Cerebellar nuclear complex (tissue), 1 donor: ENCODE results near the gene SAMD4B.
"Not testable (repeated sequence)": the region's sequence is repeated elsewhere in the genome, so short reads cannot be mapped to it uniquely, and the experiment has no call there.

Experiments used
- DNase-seq, 2 experiments: peaks; one replicate each; lab custom pipeline; 2025; lab: John Stamatoyannopoulos, UW

The SAMD4B gene

DNA sequence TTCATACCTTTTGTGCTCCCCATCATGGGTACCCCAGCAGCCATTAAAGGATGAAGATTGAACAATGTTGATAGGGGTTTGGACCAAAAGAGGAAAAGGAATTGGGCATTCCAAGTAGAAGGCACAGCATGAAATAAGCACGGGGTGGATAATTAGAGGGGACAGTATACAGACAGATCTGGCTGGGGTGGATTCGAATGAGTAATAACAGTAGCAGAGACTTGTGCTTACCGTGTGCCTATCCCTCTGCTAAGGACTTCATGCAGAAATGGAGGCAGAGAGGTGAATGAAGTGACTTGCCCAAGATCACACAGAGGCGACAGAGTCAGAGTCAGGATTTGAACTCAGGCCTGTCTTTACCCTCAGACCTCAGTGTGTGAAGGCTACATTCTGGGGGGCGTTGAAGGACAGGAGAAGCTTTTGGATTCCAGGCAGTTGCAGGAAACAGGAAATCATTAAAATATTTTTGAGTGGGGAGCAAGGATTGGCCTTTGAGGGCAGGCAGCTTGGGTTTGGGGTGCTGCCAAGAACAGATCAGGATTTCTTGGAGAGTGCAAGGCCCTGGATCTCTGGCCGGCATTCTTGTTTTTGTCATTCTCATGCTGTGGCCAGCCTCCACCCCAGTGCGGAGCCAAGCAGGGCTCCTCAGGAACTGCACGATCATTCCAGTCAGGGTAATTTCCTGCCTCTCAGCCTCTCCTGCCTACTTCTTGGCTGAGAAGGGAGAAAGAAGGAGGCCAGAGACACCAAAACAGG lies 30.0 kb downstream of the SAMD4B start:
- no peak for DNase-seq

DNA sequence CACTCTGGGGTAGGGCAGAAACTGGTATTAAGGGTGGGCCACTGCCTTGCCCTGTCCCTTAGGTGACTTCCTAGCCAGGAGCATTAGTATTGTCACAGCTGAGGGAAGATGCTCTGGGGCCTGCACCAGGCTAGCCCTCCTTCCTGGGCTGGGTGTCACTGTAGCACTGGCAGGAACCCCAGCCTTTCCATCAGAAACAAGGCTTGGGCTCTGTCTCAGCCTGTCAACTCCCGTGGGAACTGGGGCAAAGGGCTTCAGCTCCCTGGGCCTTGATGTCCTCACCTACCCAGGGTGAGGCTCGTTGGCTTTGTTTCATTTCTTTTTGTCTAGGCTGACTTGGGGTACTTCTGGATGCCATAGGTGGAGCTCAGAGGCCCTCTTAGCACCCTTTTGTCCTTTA lies 30.7 kb downstream of the SAMD4B start:
- DNase-seq, result no peak

DNA sequence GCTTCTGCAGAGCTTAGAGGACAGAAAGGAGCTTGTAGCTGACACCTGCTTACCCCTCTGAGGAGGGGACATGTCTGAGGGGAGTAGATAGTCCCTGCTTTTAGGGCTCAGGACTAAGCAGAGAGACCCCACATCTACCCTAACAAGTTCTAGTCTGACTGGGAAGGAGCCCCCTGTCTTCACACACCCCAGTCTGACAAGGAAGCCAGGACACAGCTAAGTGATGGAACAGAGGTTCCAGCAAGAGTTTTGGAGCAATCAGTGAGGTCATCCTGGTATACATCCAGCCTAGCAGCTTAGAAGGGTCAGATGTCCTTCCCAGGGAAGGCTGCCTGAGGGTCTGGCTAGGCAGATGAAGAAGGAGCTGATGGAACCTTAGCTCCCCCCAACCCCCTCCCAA lies 33.7 kb downstream of the SAMD4B start:
- no peak for DNase-seq

DNA sequence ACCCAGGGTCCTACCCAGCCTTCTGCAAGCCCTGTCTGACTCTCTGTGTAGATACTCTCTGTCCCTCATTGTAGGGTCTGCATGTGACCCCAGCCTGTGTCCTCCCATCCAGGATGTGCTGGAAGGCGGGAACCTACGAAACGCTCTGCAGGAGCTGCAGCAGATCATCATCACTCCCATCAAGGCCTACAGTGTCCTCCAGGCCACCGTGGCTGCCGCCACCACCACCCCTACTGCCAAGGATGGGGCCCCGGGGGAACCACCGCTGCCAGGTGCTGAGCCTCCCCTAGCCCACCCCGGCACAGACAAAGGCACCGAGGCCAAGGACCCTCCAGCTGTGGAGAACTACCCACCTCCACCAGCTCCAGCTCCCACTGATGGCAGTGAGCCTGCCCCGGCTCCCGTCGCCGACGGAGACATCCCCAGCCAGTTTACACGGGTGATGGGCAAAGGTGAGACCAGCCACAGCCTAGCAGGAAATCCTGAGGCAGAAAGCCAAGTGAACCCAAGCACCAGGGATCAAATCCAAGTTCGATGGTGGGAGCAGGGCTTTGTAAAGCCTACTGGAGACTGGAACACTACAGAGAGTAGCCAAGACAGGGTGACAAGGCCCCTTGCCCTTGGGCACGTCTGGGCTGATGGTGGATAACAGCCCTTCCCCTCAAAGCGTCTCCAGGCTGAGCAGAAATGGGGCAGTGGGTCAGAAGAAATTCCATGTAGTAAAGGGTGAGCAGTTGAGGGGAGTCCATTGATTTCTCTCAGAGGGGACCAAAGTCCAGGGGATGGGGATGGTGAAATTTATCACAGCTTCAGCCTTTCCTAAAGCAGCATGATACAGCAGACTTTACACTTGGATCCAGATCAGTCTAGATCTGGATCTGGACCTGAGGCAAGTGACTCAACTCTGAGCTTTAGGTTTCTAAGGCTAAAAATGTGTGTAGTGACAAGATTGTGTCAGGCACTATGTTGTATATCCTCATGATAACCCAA lies 35.4 kb downstream of the SAMD4B start:
- DNase-seq, result no peak

DNA sequence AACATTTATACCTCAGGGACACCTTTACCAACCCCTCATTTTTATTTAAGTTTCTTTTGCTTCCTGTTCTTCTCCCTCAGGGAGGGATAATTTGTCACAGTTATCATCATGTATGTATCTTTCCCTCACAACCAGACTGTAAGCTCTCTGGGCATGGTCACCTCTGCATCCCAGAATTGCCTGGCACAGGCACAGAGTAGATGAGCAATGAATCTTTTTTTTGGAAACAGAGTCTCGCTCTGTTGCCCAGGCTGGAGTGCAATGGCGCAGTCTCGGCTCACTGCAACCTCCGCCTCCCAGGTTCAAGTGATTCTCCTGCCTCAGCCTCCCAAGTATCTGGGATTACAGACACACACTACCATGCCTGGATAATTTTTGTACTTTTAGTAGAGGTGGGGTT lies 37.1 kb downstream of the SAMD4B start:
- not testable (repeated sequence) for DNase-seq

DNA sequence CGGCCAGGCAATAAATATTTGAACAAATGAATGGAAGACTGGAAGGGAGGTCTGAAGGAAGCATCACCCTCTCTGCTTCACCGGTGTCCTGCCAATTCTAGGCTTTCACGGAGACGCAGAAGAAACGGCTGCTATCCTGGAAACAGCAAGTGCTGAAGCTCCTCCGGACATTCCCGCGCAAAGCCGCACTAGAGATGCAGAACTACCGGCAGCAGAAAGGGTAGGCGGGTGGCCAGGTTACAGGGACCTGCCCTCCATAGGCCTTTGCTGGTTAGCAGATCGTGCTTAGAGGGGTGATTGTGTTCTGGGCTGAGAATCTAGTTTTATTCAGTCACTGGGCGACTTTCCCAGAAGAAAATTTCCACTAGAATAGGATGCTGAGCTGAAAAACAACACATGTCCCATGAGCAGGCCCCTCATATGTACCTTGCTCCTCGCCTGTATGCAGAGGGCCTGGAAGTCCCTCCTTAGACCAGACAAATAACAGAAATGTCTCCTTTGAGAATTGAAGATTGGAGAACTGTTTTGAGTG lies 37.7 kb downstream of the SAMD4B start:
- no peak for DNase-seq

DNA sequence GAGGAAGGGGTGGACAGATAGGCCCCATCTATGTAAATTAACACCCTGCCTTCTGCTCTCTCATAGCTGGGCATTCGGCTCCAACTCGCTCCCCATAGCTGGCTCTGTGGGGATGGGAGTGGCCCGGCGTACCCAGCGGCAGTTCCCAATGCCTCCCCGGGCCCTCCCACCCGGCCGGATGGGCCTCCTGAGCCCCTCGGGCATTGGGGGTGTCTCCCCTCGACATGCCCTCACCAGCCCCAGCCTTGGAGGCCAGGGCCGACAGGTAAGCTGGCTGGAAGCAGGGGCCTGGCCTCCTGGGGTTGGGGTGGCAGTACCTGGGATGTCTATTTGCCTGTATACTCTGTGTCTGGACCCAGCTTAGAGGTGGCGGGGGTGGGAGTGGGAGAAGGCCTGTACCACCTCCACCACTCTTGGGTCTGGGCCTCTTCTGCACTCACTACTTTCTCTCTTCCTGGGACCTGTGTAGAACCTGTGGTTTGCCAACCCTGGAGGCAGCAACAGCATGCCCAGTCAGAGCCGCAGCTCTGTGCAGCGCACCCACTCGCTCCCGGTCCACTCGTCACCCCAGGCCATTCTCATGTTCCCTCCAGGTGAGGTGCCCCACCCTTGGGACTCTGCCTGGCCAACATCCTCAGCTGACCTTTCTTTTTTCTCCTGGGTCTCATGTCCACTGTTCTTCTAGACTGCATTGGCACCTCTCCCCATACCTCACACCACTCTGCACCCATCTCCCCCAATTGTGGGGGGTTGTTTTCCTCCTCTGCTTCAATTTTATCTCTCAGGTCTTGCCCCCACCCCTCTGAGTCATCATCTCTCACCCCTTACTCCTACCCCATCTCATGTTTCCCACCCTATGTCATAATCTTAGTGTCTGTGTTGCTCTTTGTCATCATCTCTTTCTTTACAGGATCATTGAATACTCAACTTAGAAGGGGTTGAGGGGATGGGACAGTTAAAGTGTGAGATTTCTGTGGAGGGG lies 38.6 kb downstream of the SAMD4B start:
- DNase-seq, result no peak

DNA sequence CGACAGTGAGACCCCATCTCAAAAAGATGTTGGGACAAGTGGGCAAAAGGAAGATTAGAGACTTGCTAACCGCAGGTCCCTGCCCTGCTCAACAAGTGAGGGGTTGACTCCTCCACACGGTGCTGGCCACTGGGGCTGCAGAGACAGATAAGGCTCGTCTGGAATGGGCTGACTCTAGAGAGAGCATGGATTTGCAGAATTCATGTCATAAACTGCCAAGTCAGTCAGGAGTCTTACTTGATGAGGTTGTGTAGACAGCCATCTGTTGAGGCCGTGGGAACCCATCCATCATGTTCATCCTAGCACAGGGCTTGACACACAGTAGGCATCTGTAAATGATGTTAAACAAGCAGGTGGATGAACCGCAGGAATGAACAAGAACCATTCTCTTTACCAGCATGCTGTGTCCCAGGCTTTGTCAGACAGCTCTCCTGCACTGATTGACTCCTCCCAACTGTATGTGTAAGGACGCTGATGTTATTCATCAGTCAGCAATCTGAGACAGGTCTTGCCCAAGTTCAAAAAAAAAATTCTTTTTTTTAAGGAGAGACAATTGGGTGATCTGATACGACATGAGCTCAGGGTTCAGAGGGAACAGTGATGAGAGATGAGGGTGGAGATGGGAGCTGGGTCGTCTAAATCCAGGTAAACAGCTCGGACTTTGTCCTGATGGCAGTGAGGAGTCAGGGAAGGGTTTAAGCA lies 39.8 kb downstream of the SAMD4B start:
- no peak for DNase-seq

DNA sequence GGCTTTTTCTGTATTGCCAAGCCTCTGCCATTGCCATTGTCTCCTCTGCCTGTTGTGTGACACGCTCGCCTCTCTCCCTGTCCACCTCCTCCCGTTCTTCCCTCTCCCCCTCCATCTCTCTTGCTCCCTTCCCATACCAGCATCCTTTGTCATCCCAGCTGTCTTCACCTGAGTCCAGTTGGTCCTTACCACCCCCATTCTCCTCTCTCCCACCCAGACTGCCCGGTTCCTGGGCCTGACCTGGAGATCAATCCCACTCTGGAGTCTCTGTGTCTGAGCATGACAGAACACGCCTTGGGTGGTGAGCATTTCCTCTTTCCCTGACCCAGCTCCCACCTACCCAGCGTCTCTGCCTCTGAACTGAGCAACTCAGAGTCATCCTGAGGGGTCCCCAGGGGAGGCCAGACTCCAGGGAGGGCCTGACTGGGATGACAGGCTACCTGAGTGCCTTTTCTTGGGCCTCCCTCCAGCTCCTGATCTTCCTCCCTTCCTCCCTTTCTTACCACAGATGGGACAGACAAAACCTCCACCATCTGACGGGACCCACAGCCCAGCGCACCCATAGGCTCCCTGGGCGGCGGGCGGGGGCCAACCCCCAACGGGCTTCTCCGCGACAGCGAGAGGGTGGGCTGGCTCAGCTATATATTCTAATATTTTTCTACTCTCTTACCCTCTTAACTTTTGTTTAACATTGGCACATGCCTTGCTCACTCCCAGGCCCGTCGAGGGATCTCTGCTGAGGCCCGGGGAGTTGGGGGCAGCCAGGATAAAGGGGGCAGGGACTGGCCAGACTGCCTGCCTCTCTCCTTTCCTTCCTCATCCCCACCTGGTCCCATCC lies 41.0 kb downstream of the SAMD4B start:
- no peak for DNase-seq

DNA sequence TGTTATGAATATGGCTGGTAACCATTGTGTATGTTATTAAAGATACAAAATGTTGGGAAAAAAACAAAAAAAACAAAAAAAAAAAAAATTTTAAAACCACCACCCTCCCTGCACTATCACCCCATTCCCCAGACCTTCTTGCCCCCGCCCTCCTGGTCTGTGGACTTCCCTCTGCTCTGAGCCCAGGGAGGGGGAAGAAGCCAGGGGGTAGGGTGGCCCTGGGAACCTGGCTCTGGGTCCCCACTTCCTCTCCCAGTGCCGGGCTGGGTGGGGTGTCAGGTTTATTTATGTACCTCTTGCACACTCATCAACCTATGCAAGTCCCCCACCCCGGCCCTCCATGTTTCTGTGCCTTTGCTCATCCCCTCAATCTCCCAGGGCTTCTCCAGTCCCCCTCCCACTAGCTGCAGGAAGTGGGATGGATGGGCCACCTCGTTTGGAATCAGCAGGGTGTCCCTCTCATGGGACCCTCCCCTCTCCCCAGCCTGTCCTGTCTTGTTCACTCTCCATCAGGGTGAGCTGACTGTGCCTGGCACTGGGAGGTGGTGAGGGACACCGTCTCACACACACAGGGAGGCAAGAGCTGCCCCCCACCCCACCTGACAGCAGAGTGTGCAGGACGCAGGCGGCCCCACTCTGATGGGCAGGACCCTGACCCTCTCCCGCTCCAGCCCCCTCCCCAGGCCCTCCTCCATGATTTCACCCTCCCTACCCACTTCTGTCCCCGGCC lies 42.8 kb downstream of the SAMD4B start:
- no peak for DNase-seq

DNA sequence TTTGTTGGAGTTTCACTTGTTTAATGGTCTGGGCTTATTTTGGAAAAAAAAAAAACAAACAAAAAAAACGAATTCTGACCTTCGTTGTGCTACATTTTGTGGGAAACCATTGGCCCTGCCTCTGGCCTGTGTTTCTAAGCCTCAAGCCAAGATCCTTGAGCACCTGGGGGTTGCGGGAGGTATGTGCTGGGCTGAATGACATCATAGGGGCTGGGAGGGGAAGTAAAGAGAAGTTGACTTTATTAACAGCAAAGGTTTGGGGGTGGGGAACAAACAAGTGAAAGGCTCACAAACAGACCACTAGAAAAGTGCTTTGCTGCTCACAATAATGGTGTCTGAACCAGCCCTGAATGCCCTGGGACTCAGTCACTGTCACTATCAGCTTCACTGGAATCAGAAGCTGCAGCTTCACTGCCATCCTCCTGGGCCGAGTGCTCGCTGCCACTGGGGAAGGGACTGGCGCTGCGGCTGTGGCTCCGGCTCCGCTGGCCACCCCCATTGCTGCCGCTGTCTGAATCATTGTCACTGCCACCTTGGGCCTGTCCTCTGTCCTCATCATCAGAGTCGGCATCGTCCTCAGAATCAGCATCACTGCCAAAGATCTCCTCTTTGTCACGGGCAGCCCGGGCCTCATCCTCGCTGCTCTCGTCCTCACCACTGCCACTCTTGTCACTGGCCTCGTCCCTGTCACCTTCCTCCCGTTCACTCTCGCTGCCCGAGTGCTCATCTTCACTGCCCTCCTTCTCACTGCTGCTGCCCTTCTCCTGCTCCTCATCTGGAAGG lies 43.6 kb downstream of the SAMD4B start:
- no peak for DNase-seq

DNA sequence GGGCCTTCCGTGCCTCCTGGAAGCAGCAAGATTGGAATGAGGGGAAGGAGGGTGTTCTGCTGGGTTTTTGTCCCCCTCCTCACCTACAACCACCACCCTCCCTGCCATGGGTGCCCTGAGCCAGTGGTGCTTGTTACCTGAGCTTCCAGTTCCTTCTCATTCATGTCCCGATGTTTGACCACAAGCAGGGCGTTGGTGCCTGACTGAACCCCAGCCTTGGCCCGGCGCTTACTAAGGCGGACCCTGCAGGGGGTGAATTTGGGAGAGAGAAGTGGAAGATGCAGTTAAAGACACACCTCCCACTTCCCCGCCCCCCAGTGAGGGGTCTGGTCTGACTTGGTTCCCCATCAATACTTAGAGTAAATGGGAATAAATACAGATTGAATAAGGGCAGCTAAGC lies 44.3 kb downstream of the SAMD4B start:
- no peak for DNase-seq

DNA sequence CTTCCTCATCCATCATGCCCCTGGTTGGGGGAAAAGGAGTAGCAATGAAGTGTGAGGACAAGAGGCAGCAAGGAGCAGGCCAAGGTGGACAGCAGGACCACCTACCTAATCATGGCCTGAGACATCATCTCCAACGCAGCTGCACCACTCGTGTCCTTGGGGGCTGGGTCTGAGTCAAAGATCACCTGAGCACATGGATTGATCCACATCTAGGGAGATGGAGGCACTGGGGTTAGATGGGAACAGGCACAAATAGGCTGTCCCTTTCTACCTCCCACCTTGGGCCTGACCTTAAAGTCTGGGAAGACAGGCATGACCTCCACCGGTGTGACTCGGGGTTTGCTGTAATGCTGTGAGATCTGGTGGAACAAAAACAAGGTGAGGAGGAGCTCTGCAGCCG lies 46.4 kb downstream of the SAMD4B start:
- no peak for DNase-seq

DNA sequence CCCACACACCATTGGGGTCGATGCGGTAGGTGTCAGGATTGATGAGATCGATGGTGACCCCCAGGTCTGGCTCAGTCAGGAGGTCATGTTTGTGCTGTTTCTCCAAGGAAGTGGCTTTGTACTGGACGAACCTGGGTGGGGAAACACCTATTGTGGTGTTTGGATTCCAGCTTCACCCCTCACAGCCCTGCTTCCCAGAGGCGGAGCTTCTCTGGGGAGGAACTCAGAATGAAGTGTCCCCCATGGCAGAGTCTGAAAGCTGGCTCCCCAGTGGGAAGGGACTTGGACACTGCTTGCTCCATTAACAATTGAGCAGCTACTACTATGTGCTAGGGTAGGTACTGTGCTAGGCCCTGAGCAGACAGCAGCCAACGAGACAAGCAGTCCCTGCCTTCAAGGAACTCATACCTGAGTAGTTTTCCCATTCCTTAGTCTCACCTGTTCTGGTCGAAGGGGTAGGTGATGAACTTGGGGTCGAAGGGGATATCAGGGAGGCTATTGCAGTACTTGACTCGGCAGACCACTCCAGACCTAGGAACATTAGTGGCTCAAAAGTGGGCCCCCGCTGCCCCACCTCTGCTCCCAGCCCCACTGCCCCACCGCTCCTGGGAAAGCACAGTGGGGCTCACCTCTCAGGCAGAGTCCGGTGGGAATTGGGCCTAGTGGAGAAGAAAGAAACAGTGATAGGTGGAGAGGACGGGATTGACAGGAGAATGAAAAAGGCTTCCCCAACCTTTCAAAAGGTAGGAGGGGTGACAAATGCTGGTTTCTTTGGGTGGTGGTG lies 47.6 kb downstream of the SAMD4B start:
- DNase-seq, result no peak

DNA sequence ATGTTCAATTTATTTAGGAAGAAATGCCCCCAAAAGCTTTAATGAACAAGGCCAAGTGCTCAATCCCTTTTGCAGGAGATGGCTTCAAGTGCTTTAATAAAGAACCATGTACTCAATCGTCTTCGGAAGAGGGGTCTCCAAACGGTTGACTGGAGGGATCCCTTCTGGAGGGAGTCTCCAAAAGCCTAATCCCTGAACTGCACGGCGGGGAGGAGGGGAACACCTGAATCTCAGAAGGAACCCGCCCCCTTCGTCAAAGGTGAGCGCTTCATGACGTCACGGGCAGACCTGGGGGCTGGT lies 48.2 kb downstream of the SAMD4B start:
- peak; percentile 39 to 51 for DNase-seq

DNA sequence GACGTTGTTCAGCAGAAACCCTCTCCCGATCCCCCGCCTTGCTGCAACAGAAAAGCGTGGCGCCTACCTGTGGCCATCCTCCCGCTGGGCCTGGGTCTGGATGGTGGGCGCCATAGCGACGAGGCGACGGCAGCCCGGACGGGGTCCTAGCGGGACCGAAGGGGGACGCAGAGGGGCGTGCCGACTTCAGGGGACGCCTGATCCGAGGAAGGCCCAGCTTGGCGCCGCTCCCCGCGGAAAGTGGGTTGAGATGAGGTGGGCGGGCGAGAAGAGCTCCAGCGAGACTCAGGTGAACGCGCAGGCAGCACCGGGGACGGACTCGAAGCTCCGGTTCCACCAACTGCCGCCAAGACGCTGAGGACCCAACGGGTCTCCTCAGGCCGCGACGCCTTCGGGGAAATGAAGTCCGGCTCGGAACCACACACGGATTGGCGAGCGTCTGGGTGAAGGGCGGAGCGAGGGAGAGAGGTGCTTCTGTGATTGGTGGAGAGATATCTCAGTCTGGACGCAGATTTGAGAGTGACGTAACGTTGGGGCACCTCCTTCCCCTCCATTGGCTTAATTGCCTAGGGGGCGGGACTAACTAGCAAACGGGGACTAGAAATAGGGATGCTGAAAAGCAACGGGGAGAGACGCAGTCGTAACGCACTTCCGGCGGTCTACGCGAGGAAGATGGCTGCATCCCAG lies 48.7 kb downstream of the SAMD4B start, which contains the start of the genes MED29 and PAF1:
TSS of gene MED29 (plus strand) at position 628 of the 687 bp plus-strand sequence. CDS start at position 673, 45 bp downstream.
TSS of gene PAF1 (minus strand) at position 356 of the 687 bp plus-strand sequence. CDS start at position 114, 242 bp downstream.
- peak; percentile 99 to 100 for DNase-seq
